Epithelial cell of proximal tubule (primary cell): Measurements from ENCODE around the gene MORC4. TPM values are rescaled to one million over a fixed set of nuclear protein-coding genes. Genes with fewer than 3 reads are reported as not detected.

Source experiments
- DNase-seq: peaks from one replicate; pipeline ENCODE4 v3.0.0-alpha.2; 2011; ENCODE audit warnings: low read depth
- H3K4me3 ChIP-seq: 2 replicates; pipeline ENCODE4 v1.5.1; 2011; ENCODE audit warnings: low read depth, mild to moderate bottlenecking, low read length
- CTCF ChIP-seq: conservative IDR thresholded peaks from 2 replicates; pipeline ENCODE4 v1.5.1; 2012; ENCODE audit warnings: low read depth, mild to moderate bottlenecking, low read length
- total RNA-seq: library from RNA; depleted of rRNA; stranded (reverse); fragments of >200 nt; gene quantifications from 2 replicates; pipeline ENCODE4 v1.2.3, GENCODE V29; 2015

Gene MORC4
- total RNA-seq, 1 donor from 2014 or later, result 11.1 TPM

DNA sequence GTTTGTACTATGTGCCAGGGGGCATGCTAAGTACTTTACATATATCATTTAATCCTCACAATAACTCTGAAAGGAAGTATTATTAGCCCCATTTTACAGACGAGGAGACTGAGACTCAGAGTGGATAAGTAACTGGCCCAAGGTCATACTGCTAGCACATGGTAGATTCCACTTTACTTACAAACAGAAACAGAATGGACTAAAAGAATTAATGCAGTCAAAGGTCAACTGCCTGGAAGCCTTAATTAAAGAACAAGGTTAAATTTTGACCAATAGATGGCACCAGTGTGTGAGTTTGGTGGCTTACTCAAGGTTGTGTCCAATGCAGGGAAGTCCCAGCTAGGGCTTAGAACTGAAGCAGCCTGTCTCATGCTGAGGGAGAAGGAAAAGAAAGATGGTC lies 101.5 kb downstream of the MORC4 start:
- no peak overlapping the region for H3K4me3 ChIP-seq
- peak; percentile 51 for TF ChIP-seq CTCF
- DNase-seq, result no peak

DNA sequence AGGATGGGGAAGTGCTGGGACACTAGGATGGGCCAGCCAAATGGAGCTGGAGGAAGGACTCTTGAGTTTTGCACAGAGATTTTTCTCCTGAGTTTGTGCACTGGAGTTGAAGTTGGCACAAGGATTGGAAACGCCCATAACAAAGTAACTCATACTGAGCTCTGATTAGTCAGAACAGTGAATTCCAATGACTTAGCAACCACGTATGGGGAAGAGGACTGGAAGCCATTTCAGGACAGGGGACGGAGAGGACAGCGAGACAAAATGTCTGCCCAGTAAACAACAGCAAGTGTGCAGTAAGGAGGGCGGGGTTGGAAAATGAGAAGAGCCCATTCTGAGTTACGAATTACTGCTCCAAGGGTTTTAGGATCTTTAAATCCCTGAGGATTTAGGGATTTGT lies 102.8 kb downstream of the MORC4 start:
- no peak overlapping the region for H3K4me3 ChIP-seq
- DNase-seq, result no peak
- TF ChIP-seq CTCF, result no peak

GRCh38 chrX:106894978-106895452 lies 105.0 kb downstream of the MORC4 start:
- H3K4me3 ChIP-seq, result no peak overlapping the region
- TF ChIP-seq CTCF, result no peak
- no peak for DNase-seq

GRCh38 chrX:106894392-106894909 lies 105.6 kb downstream of the MORC4 start:
- peak; percentile 75 for TF ChIP-seq CTCF

GRCh38 chrX:106891762-106892460 lies 108.1 kb downstream of the MORC4 start:
- no peak for DNase-seq
- no peak overlapping the region for H3K4me3 ChIP-seq
- no peak for TF ChIP-seq CTCF

More at GRCh38 chrX:106894392-106894909, 105.6 kb downstream of the MORC4 start:
- H3K4me3 ChIP-seq, result no peak overlapping the region
- no peak for DNase-seq

Other genes with a start within 250 kb of the MORC4 start
- gene TBC1D8B, start 197.5 kb downstream of the MORC4 start, total RNA-seq, result 1.2 and 1.7 TPM in 2 replicates
- not detected in 2 replicates for gene RIPPLY1, start 96.9 kb downstream of the MORC4 start, total RNA-seq
- gene CLDN2, start 79.8 kb downstream of the MORC4 start, total RNA-seq, result 0.06 TPM in 1 of 2 replicates, not detected in the other
- 7.6 and 12.1 TPM in 2 replicates for gene RBM41, start 118.6 kb upstream of the MORC4 start, total RNA-seq
- 3.5 and 14.8 TPM in 2 replicates for gene NUP62CL, start 206.2 kb upstream of the MORC4 start, total RNA-seq
- gene DNAAF6, start 206.4 kb upstream of the MORC4 start, total RNA-seq, result not detected in 2 replicates